SIG-M5 treated with dmso at 0.1 percent for 504 hours (cell line): Measurements from ENCODE around the gene KLF15.

ENCODE experiments used
- DNase-seq: peaks from one replicate; lab custom pipeline; 2025; ENCODE audit not compliant: unreplicated experiment; lab: John Stamatoyannopoulos, UW

Gene KLF15

GRCh38 chr3:126389794-126390146, 32.6 kb upstream of the KLF15 start:
- no peak for DNase-seq

DNA sequence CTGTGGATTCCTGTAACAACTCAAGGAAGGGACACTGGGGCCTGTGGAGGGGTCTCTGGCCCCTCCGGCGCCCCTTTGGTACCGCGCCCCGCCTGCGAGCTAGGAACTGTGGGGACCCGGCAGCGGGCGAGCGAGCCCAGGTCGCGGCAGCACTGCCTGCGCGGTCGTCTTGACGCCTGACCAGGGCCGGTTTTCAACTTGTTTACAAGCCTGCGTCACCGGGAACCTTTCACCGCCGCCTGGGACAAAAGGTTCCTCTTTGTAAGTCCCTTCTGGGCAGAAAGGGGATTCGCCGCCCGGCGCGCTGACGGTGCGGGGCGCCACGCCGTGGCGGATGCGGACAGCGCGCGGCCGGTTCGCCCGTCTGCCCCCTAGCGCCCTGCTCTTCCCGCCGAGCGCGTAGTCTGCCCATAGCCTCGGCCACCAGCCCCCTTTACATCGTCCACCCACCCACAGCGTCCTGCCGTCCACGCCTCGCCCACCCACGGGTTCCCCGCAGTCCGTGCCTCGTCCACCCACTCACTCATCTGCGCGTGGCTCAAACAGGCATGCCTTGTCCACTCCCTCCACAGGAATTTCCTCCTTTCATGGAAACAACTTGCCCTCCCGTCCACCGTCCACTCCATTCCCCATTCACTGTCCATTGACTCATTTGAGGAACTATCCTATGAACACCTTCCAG, 32.0 kb upstream of the KLF15 start:
- peak; percentile 87 for DNase-seq

DNA sequence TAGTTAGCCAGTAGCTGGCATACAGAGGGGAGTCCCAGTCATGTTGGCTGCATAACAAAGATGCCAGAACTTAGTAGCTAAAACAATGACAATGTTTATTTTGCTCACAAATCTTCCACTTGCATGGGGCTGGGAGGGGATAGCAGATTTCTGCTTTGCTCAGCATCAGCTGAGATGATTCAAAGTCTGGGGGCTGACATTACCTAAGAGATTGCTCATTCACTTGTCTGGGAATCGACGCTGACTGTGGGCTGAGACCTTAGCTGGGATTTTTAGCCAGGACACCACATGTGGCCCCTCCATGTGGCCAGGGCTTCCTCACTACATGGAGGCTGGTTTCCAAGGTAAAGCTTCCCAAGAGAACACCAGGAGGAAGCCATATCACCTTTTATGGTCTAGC, 24.8 kb upstream of the KLF15 start:
- no peak for DNase-seq

DNA sequence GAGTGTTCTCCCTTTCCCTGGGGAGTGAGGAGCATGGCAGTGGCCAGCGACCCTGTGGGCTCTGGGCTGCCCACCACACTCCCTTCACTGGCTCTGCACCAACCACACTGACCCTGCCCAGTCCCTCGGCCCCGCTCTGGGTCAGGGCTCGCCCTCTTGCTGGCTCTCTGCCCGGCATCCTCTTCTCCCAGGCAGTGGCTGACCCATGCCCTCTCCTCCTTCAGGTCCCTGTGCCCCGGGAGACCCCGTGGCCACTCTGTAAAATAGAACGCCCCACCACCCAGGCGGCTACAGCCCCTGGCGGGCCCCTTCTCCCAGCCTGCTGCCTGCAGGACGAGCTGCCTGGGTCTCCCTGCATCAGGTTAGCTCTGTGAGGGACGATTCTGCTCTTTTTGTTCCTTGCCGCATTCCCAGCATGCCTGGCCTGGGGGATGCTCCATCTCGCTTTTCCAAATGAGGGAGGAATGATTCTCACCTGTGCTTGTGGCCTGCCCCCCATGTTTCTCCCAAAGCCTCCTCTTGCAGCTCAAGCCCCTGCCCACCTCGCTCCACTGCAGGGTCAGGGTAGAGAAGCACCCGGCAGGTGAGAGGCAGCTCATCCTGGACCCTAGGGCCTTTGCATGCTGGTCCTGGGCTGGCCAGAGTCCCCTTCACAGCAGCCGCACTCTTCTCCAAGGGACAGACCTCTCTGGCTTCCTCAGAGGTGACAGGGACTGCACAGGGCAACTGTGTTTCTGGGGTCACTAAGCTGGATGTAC, 23.0 kb upstream of the KLF15 start:
- no peak for DNase-seq

GRCh38 chr3:126378341-126378751, 21.1 kb upstream of the KLF15 start:
- DNase-seq: no peak

DNA sequence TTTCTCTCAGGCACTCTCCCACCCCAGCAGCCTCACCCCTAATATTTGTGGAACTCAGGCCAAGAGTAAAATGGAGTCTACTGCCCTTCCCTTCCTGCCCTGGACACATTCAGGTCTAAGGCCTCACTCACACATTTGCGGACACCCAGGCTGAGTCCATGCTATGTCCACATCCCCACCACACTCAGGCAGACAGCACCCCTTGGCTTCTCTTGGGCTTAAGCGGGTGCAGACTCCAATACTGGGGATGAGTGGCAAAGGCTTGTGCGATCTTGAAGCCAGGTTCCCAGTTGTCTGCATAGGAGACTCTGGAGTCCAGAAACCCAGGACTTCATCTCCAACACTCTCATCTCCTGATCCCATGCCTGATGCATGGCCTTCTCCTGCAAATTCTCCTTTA, 20.0 kb upstream of the KLF15 start:
- DNase-seq: no peak

DNA sequence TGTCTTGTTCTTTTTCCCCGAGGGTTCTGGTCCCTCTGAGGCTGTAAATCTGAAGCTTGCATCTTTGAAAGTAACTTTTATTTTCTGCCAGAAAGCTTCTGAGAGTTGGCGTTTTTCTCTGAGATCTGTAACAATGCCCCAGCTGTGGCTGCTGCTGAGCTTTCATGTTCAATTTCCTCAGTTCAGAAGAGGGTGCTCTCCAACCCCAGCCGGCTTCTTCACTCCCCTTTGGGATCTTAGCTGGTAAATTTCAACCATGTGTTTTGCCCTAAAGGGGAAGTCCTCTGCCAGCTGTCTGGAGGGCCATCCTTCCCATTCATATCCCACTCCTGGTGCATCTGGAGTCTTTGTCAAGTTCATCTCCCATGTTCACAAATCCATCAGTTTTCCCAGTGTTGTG, 19.2 kb upstream of the KLF15 start:
- no peak for DNase-seq

- no peak for DNase-seq
These were observed 18.7 kb upstream of the KLF15 start for GRCh38 chr3:126375835-126376331.

GRCh38 chr3:126373682-126374601, 16.7 kb upstream of the KLF15 start:
- no peak for DNase-seq

- no peak for DNase-seq
These were observed 16.0 kb upstream of the KLF15 start for GRCh38 chr3:126373146-126373613.

DNA sequence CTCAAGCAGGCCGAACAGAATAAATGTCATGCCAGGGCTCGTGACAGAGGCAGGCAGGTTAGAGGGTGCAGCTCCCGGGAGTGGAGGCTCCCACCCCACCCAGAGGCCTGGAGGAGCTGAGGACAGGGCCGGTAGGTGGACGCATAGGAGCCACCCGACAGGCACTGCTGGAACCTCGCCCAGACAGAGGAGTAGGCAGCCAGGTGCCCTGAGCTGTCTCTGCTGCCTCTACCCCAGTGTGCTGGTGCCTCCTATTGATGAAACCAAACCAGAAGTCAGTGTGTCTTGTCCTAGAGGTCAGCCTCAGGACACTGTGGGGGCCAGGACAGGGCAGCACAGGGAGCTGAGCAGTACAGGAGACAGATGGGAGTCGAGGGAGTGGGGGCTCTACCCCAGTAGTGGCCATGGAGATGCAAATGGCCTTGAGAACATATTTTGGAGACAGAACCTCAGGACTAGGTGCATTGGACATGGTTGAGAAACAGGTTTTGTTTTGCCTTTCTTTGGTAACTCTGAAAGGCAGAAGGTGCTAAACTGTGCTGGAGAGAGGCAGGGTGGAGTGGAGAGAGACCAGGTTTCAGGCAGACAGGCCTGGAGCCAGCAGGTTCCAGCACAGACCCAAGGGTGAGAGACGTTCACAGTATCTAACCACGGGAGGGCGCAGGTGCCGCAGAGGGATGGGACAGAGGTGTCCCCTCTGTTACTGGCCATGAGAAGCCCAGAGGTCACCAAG, 15.4 kb upstream of the KLF15 start:
- DNase-seq: no peak

GRCh38 chr3:126371096-126371705, 14.0 kb upstream of the KLF15 start:
- DNase-seq: no peak

GRCh38 chr3:126370606-126371005, 13.4 kb upstream of the KLF15 start:
- DNase-seq: no peak

- DNase-seq: no peak
These were observed 12.8 kb upstream of the KLF15 start for GRCh38 chr3:126370055-126370454.

DNA sequence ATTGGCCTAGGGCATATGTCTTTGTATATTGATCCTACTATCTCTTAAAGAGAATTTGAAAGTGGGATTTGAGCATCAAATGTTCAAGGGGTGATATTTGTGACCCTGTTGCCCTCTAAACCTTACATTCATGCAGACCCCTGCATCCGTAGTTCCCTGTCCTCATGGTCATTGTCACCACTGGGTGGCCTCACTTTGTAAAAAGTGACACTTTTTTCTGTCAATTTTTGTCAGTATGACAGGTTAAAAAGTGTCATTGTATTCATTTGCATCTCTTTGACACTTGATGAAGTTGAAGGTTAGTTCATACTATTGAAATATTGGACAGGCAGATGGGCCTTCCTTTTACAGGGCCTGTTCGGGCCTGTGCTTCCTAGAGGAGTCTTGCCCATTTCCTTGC, 12.3 kb upstream of the KLF15 start:
- DNase-seq: no peak

DNA sequence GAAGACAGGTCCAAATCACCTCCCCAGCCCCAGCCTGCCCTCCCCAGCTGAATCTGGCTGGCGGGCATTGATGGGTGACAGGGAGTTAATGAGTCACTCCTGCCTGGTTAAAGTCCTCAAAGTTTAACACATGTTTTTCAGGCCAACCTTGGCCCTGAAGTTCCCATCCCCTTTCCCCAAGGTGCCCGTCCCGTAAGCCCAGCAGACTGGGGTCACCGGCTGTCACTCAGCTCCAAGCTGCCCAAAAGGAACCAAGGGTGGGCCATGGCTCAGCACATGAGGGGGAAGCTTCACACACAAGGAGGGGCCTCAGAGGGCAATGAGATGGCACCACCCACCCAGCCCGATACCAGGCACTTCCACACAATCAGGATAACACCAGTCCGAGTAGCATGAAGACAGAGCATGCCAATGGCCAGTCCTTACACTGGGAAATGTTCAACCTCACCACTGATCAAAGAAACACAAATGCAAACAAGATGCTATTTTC, 10.2 kb upstream of the KLF15 start:
- DNase-seq: no peak

GRCh38 chr3:126365351-126366277, 8.4 kb upstream of the KLF15 start:
- no peak for DNase-seq

GRCh38 chr3:126364731-126365301, 7.6 kb upstream of the KLF15 start:
- no peak for DNase-seq
